Activated CD4-positive, alpha-beta T cell treated with anti-CD3 and anti-CD28 coated beads, Interleukin-2, amount 10 ng/mL, durations not matched to agents 24 days and 14 days (primary cell): Measurements from ENCODE around the gene OPCML. TPM values are rescaled to one million over a fixed set of nuclear protein-coding genes. Genes with fewer than 3 reads are reported as not detected.

Experiments used
- DNase-seq: peaks from one replicate; pipeline ENCODE4 v3.0.0; 2022
- H3K27ac Mint-ChIP-seq: one replicate; pipeline ENCODE4 v1.8.0; 2022; ENCODE audit warnings: mild to moderate bottlenecking, mixed read lengths
- H3K27me3 Mint-ChIP-seq: one replicate; pipeline ENCODE4 v1.8.0; 2022; ENCODE audit warnings: mixed read lengths
- H3K36me3 Mint-ChIP-seq: one replicate; pipeline ENCODE4 v1.8.0; 2022; ENCODE audit warnings: low read depth, mild to moderate bottlenecking, mixed read lengths
- H3K4me1 Mint-ChIP-seq: one replicate; pipeline ENCODE4 v1.8.0; 2021; ENCODE audit warnings: mixed read lengths
- H3K4me3 Mint-ChIP-seq: one replicate; pipeline ENCODE4 v1.8.0; 2022; ENCODE audit warnings: mild to moderate bottlenecking, moderate library complexity, mixed read lengths
- H3K9me3 Mint-ChIP-seq: one replicate; pipeline ENCODE4 v1.8.0; 2021; ENCODE audit warnings: mixed read lengths
- intact Hi-C: fragments of 100-400 bp; cut with micrococcal nuclease; formaldehyde crosslinking; loops from one replicate; pipeline ENCODE4 v1.15.1; 2023
- total RNA-seq: library from RNA; stranded (reverse); gene quantifications from 2 replicates; pipeline ENCODE4 v1.2.3, GENCODE V29; 2022

Gene OPCML
- total RNA-seq, result not detected in 2 replicates

DNA sequence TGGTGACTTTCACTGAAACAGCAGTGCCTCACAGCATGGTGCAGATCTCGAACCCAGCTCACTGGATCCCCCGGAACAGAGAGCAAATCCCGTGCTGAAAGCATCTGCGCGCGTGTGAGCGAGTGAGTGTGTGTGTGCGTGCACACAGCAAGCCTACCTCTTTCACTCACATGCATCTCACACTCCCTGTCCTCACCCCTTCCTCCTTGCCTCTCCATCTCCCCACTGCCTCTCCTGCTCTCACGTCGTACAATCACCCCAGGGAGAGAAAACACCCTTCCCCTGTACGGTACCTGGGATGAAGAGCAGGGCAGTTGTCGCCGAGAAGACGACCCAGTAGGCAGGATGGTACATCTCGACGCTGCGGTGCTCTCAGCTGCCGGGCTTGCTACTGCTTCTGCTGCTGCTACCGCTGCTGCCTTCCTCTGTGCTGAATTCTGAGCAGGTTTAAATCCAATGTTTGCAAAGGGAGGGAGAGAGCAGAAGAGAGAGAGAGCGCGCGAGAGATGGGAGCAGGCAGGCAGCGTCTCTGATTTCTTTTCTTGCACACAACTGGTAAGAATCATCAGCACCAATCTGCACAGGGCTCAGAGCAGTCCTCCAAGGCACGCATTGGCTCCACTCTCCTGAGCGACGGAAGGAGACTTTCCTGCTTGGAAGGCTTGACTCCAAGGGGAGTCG, at the start of gene OPCML:
OPCML (minus strand) TSS at position 531 of the 681 bp plus-strand sequence.
- DNase-seq, result no peak
- no peak within 1 kb of the TSS for H3K27ac Mint-ChIP-seq
- peaks cover 40% of the 10 kb centered on the region for H3K27me3 Mint-ChIP-seq
- H3K4me1 Mint-ChIP-seq, result no peaks in the 10 kb centered on the region
- intact Hi-C loops, result no loop called here
- H3K36me3 Mint-ChIP-seq, result no peaks in the 10 kb centered on the region
- no peak within 1 kb of the TSS for H3K4me3 Mint-ChIP-seq
- H3K9me3 Mint-ChIP-seq, result no peaks in the 10 kb centered on the region

GRCh38 chr11:133581091-133581490, 48.8 kb upstream of the OPCML start:
- Mint-ChIP-seq H3K27ac (no peak overlapping the region), H3K4me3 (no peak overlapping the region), H3K27me3 (no peaks in the 10 kb centered on the region), H3K4me1 (no peaks in the 10 kb centered on the region), H3K36me3 (no peaks in the 10 kb centered on the region), H3K9me3 (no peaks in the 10 kb centered on the region)
- intact Hi-C loops, result no loop called here
- DNase-seq, result no peak

- peaks cover 3% of the 10 kb centered on the region for H3K9me3 Mint-ChIP-seq
- no peak for DNase-seq
- no peak overlapping the region for H3K4me3 Mint-ChIP-seq
- H3K36me3 Mint-ChIP-seq, result no peaks in the 10 kb centered on the region
- no peaks in the 10 kb centered on the region for H3K27me3 Mint-ChIP-seq
- no peaks in the 10 kb centered on the region for H3K4me1 Mint-ChIP-seq
- H3K27ac Mint-ChIP-seq, result no peak overlapping the region
- intact Hi-C loops, result no loop called here
Observed at GRCh38 chr11:133579165-133580031, 47.1 kb upstream of the OPCML start.

- DNase-seq, result no peak
- no peak overlapping the region for H3K4me3 Mint-ChIP-seq
- H3K9me3 Mint-ChIP-seq, result peaks cover 3% of the 10 kb centered on the region
- no peak overlapping the region for H3K27ac Mint-ChIP-seq
- H3K36me3 Mint-ChIP-seq, result no peaks in the 10 kb centered on the region
- H3K27me3 Mint-ChIP-seq, result no peaks in the 10 kb centered on the region
- H3K4me1 Mint-ChIP-seq, result no peaks in the 10 kb centered on the region
- intact Hi-C loops, result no loop called here
Observed at GRCh38 chr11:133577403-133577802, 45.1 kb upstream of the OPCML start.

- H3K4me3 Mint-ChIP-seq, result no peak overlapping the region
- H3K27ac Mint-ChIP-seq, result no peak overlapping the region
Observed at GRCh38 chr11:133576351-133576750, 44.0 kb upstream of the OPCML start.

GRCh38 chr11:133573081-133573480, 40.8 kb upstream of the OPCML start:
- intact Hi-C loops, result no loop called here
- H3K36me3 Mint-ChIP-seq, result no peaks in the 10 kb centered on the region
- H3K27me3 Mint-ChIP-seq, result no peaks in the 10 kb centered on the region
- H3K4me1 Mint-ChIP-seq, result no peaks in the 10 kb centered on the region
- no peak overlapping the region for H3K27ac Mint-ChIP-seq
- no peak overlapping the region for H3K4me3 Mint-ChIP-seq
- no peak for DNase-seq
- peaks cover 3% of the 10 kb centered on the region for H3K9me3 Mint-ChIP-seq

More at GRCh38 chr11:133576351-133576750, 44.0 kb upstream of the OPCML start:
- no peak for DNase-seq
- no peaks in the 10 kb centered on the region for H3K36me3 Mint-ChIP-seq
- intact Hi-C loops, result no loop called here
- no peaks in the 10 kb centered on the region for H3K27me3 Mint-ChIP-seq
- H3K4me1 Mint-ChIP-seq, result no peaks in the 10 kb centered on the region
- H3K9me3 Mint-ChIP-seq, result peaks cover 3% of the 10 kb centered on the region

DNA sequence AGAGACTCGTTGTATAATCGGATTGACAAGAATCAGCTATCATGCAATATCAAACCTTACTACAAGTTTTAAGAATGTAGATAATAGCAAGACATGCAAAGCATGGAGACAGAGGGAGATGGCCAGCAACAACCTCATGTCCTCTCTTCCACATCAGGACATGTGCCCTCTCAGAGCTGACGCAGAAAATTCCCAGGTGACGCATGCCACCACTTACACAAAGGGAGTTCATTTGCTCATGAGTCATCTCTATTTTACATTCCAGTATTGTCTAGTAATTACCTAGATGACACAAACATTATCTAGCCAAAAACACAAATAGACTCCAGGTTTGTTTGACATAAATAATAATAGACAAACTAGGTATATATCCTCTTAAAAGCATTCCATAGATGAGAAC, 38.1 kb upstream of the OPCML start:
- H3K27ac Mint-ChIP-seq, result no peak overlapping the region
- intact Hi-C loops, result no loop called here
- no peaks in the 10 kb centered on the region for H3K36me3 Mint-ChIP-seq
- no peak overlapping the region for H3K4me3 Mint-ChIP-seq
- H3K27me3 Mint-ChIP-seq, result no peaks in the 10 kb centered on the region
- H3K9me3 Mint-ChIP-seq, result no peaks in the 10 kb centered on the region
- no peak for DNase-seq
- no peaks in the 10 kb centered on the region for H3K4me1 Mint-ChIP-seq

DNA sequence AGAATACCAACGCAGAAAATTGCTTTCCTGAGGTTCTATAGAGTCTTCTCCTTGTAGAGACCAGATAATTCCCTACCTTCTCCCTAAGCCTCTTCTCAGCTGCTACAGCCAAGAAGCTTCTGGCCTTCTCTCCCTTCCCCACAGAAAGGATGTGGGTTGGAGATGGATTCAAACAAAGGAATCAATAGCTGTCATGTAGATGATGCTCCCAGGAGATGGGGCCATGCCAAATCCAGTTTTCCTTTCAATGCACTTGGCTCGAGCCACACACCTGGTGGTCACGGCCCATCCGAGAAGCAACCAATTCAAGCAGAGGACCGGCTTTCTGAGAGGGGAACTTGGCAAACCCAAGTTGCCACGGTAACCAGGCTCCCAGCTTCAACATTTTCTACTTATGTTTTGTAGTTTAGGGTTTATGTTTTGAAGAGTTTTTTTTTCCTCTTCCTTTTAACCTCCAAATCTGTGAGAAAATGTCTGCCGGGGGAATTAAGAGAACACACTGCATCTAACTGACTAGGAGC, 31.3 kb upstream of the OPCML start:
- H3K27me3 Mint-ChIP-seq, result no peaks in the 10 kb centered on the region
- DNase-seq, result no peak
- intact Hi-C loops, result no loop called here
- no peak overlapping the region for H3K27ac Mint-ChIP-seq
- no peaks in the 10 kb centered on the region for H3K4me1 Mint-ChIP-seq
- no peaks in the 10 kb centered on the region for H3K36me3 Mint-ChIP-seq
- H3K4me3 Mint-ChIP-seq, result no peak overlapping the region
- H3K9me3 Mint-ChIP-seq, result no peaks in the 10 kb centered on the region

- Mint-ChIP-seq H3K4me1 (no peaks in the 10 kb centered on the region), H3K9me3 (no peaks in the 10 kb centered on the region), H3K36me3 (no peaks in the 10 kb centered on the region), H3K27me3 (no peaks in the 10 kb centered on the region), H3K27ac (no peak overlapping the region), H3K4me3 (no peak overlapping the region)
- intact Hi-C loops, result no loop called here
- DNase-seq, result no peak
Observed at GRCh38 chr11:133560472-133560855, 28.2 kb upstream of the OPCML start.

DNA sequence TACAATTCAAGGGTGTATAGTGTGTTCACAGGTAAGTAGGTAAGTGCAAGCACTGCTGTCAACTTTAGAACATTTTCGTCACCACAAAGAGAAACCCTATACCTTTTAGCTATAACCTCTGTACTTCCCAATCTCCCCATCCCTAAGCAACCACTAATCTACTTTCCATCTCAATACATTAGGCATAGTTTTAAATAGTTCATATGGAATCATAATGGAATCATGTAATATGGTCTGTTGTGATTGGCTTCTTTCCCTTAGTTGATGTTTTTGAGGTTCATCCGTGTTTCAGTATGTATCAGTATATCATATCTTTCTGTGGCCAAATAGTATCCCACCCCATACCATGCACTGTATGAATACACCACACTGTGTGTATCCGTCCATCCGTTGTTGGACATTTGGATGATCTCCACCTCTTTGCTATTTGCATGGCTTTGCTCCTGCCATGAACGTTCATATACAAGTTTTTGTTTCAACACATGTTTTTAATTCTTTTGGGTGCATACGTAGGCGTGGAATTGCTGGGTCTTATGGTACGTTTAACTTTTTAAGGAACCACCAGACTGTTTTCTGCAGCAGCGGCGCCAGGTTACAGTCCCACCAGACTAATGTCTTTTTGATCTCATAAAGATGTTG, 27.7 kb upstream of the OPCML start:
- no peaks in the 10 kb centered on the region for H3K36me3 Mint-ChIP-seq
- H3K27me3 Mint-ChIP-seq, result no peaks in the 10 kb centered on the region
- H3K4me1 Mint-ChIP-seq, result no peaks in the 10 kb centered on the region
- H3K9me3 Mint-ChIP-seq, result no peaks in the 10 kb centered on the region
- no peak overlapping the region for H3K27ac Mint-ChIP-seq
- no peak overlapping the region for H3K4me3 Mint-ChIP-seq
- intact Hi-C loops, result no loop called here
- DNase-seq, result no peak

DNA sequence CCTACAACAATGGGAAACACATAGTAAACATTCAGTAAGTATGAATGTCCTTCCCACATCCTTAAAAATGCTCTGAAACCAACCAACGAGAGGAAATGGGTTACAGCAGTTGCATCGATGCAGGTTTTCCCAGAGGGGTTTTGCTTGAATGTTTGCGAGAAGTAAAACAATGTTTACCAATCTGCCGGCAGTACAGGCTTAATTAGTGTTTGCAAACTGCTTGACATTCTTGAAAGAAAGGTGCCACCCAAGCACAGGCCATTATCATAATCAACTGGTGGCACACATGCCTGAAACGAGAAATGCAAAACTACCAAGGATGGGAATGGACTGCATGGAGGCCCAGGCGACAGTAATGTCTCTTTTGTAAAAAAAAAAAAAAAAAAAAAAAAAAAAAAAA, 27.1 kb upstream of the OPCML start:
- no peaks in the 10 kb centered on the region for H3K36me3 Mint-ChIP-seq
- intact Hi-C loops, result no loop called here
- no peak overlapping the region for H3K4me3 Mint-ChIP-seq
- no peaks in the 10 kb centered on the region for H3K9me3 Mint-ChIP-seq
- no peaks in the 10 kb centered on the region for H3K27me3 Mint-ChIP-seq
- no peak overlapping the region for H3K27ac Mint-ChIP-seq
- no peaks in the 10 kb centered on the region for H3K4me1 Mint-ChIP-seq
- DNase-seq, result no peak

DNA sequence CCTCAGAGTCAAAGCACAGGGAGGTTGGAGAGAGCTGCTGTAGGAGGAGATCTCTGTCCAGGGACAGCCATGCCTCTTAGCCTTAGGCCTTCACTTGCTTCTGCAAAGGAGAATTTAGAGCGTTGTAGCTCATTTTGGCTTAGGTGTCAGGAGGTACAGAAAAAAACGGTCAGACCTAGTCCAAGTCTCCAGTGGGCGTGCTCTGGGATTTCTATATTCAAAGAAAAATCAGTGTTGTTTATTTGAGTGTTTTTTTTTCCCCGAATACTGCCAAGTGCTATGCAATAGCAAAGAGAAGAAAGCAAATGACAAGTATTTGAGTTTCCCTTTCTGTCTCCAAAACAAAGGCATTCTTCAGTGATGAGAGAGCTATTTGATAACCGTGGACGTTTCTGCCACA, 22.7 kb upstream of the OPCML start:
- Mint-ChIP-seq H3K4me3 (no peak overlapping the region), H3K36me3 (no peaks in the 10 kb centered on the region), H3K4me1 (no peaks in the 10 kb centered on the region), H3K27ac (no peak overlapping the region), H3K27me3 (no peaks in the 10 kb centered on the region), H3K9me3 (no peaks in the 10 kb centered on the region)
- no peak for DNase-seq
- intact Hi-C loops, result no loop called here

GRCh38 chr11:133553885-133554740, 21.8 kb upstream of the OPCML start:
- intact Hi-C loops, result no loop called here
- H3K27me3 Mint-ChIP-seq, result no peaks in the 10 kb centered on the region
- no peak overlapping the region for H3K4me3 Mint-ChIP-seq
- H3K36me3 Mint-ChIP-seq, result no peaks in the 10 kb centered on the region
- no peaks in the 10 kb centered on the region for H3K4me1 Mint-ChIP-seq
- H3K9me3 Mint-ChIP-seq, result no peaks in the 10 kb centered on the region
- no peak for DNase-seq
- H3K27ac Mint-ChIP-seq, result no peak overlapping the region
